Measurements from ENCODE around the gene LIN7B. TPM values are rescaled to one million over a fixed set of nuclear protein-coding genes. Genes with fewer than 3 reads are reported as not detected.

LIN7B gene, protein sequence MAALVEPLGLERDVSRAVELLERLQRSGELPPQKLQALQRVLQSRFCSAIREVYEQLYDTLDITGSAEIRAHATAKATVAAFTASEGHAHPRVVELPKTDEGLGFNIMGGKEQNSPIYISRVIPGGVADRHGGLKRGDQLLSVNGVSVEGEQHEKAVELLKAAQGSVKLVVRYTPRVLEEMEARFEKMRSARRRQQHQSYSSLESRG
- 10 to 100 TPM; 11.8 to 14.6 TPM for total RNA-seq

- no peak for TF ChIP-seq CTCF (IDR thresholded peaks at IDR 0.05)
- Histone ChIP-seq H3K27me3 (no peaks in the 10 kb centered on the region), H3K36me3 (peaks cover under 1% of the 10 kb centered on the region), H3K4me3 (peak within 1 kb of the TSS; percentile 89), H3K9ac (ENCODE audit: low read depth in 2 of 2, low read length in 2 of 2) (peak within 1 kb of the TSS; percentile 66 to 84), H3K27ac (peak within 1 kb of the TSS; percentile 64), H3K4me1 (peaks cover 17% of the 10 kb centered on the region), H3K9me3 (no peaks in the 10 kb centered on the region)
- intact Hi-C loops (cut with DNase I): no loop called here
- peak; percentile 65 for DNase-seq
Measured at GRCh38 chr19:49113762-49114629, at the start of gene LIN7B. LIN7B (plus strand) TSS chr19:49114370; CDS start chr19:49114405, 35 bp downstream.

DNA sequence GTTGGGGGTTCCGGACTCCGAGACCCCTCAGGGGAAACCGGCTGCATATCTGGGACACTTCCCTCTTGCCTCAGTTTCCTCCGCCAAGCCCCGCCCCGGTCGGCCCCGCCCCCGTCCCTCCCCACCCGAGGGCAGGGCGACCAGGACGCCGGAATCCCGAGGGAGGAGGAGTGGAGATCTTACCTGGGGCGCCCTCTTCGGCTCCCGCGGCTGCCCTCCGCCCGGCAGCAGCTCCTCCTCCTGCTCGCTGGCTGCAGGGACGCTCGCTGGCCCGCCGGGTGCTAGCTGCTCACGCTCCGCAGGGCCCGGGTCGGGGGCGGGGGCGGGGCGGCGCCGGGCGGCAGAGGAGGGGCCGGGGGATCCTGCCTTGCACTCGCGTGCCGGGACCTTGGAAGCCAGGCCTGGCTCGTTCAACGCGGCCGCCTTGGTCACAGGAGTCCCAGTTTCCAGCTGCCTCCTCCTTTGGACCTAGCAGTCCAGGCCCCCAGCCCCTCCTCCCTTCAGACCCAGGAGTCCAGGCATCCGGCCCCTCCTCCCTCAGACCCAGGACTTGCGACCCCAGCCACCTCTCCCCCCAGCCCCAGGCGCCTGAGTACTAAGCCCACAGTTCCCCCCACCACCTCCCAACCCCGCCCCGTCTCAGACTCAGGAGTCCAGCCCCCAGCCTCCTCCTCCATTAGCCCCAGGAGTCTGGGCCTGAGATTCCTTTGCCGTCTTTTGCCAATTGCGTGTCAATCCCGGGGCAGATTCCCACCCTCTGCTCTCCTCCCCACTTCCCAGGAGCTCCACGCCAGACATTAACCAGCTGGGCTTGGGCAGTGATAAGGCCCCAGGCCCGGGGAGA lies 49.2 kb upstream of the LIN7B start, which contains the start of gene NTF4:
Gene NTF4, minus strand, starts transcription at position 51 of the 844 bp plus-strand sequence. CDS start 2,821 bp downstream, outside the sequence.
- no peaks in the 10 kb centered on the region for H3K4me1 ChIP-seq
- intact Hi-C loops (cut with DNase I): no loop called here
- H3K36me3 ChIP-seq: no peaks in the 10 kb centered on the region
- peak; percentile 20 for DNase-seq
- no peak within 1 kb of the TSS for H3K9ac ChIP-seq (ENCODE audit: low read depth in 2 of 2, low read length in 2 of 2)
- H3K9me3 ChIP-seq: no peaks in the 10 kb centered on the region
- H3K27ac ChIP-seq: no peak within 1 kb of the TSS
- TF ChIP-seq CTCF (IDR thresholded peaks at IDR 0.05): no peak
- peak within 1 kb of the TSS; percentile 8 for H3K4me3 ChIP-seq
- peaks cover 13% of the 10 kb centered on the region for H3K27me3 ChIP-seq

GRCh38 chr19:49065905-49066512 lies 48.2 kb upstream of the LIN7B start:
- intact Hi-C loops (cut with DNase I): no loop called here
- DNase-seq: no peak
- Histone ChIP-seq H3K9me3 (no peaks in the 10 kb centered on the region), H3K4me1 (no peaks in the 10 kb centered on the region), H3K4me3 (no peak overlapping the region), H3K9ac (ENCODE audit: low read depth in 2 of 2, low read length in 2 of 2) (no peak overlapping the region), H3K36me3 (no peaks in the 10 kb centered on the region), H3K27ac (no peak overlapping the region), H3K27me3 (peaks cover 19% of the 10 kb centered on the region)
- no peak for TF ChIP-seq CTCF (IDR thresholded peaks at IDR 0.05)

- intact Hi-C loops (cut with DNase I): no loop called here
- DNase-seq: no peak
- H3K27ac ChIP-seq: no peak overlapping the region
- no peak overlapping the region for H3K4me3 ChIP-seq
- H3K4me1 ChIP-seq: no peaks in the 10 kb centered on the region
- TF ChIP-seq CTCF (IDR thresholded peaks at IDR 0.05): no peak
- no peak overlapping the region for H3K9ac ChIP-seq (ENCODE audit: low read depth in 2 of 2, low read length in 2 of 2)
- H3K9me3 ChIP-seq: no peaks in the 10 kb centered on the region
- H3K27me3 ChIP-seq: peaks cover 31% of the 10 kb centered on the region
- H3K36me3 ChIP-seq: no peaks in the 10 kb centered on the region
Measured at GRCh38 chr19:49067554-49067953, 46.6 kb upstream of the LIN7B start.

- peaks cover 45% of the 10 kb centered on the region for H3K27me3 ChIP-seq
- no peaks in the 10 kb centered on the region for H3K36me3 ChIP-seq
- no peaks in the 10 kb centered on the region for H3K4me1 ChIP-seq
- intact Hi-C loops (cut with DNase I): no loop called here
- H3K4me3 ChIP-seq: no peak overlapping the region
- H3K27ac ChIP-seq: no peak overlapping the region
- no peak for DNase-seq
- no peaks in the 10 kb centered on the region for H3K9me3 ChIP-seq
- H3K9ac ChIP-seq (ENCODE audit: low read depth in 2 of 2, low read length in 2 of 2): no peak overlapping the region
- TF ChIP-seq CTCF (IDR thresholded peaks at IDR 0.05): no peak
Measured at GRCh38 chr19:49069026-49069425, 45.1 kb upstream of the LIN7B start.
